HFF-Myc (cell line): ENCODE results near the gene ZBTB17.
A peak's percentile ranks its signal among the peaks of the same experiment; 100 is the strongest.

Experiments
- DNase-seq: peaks from one replicate; pipeline ENCODE4 v3.0.0-alpha.2; 2011; ENCODE audit warnings: low read depth; ENCODE audit errors: extremely low read depth
- H3K4me3 ChIP-seq: replicated peaks from 2 replicates; pipeline ENCODE4 v1.5.1; 2011; ENCODE audit warnings: low read depth, mild to moderate bottlenecking, control low read depth, low read length
- TF ChIP-seq, protein P1 (sequence below): IDR thresholded peaks from 2 replicates; pipeline ENCODE4 v1.5.1; 2012; ENCODE audit warnings: mild to moderate bottlenecking, low read depth, low read length, control low read depth; ENCODE audit errors: missing control alignments

The ZBTB17 gene

DNA sequence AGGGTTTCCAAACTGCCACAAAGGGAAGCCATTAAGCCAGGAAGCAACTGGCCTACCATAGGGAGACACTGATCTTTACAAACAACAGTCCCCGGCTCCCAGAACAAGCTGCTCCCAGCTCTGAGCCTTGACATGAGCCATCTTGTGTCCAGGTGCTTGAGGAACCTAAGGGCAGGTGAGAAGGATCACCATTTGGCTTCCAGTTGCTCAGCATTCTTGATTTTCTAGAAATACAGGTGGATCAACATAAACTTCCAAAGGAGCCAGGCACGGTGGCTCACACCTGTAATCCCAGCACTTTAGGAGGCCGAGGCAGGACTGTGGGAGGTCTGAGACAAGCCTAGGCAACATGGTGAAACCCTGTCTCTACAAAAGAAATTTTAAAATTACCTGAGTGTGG is 21.6 kb downstream of the ZBTB17 start:
- TF ChIP-seq, protein P1, sequence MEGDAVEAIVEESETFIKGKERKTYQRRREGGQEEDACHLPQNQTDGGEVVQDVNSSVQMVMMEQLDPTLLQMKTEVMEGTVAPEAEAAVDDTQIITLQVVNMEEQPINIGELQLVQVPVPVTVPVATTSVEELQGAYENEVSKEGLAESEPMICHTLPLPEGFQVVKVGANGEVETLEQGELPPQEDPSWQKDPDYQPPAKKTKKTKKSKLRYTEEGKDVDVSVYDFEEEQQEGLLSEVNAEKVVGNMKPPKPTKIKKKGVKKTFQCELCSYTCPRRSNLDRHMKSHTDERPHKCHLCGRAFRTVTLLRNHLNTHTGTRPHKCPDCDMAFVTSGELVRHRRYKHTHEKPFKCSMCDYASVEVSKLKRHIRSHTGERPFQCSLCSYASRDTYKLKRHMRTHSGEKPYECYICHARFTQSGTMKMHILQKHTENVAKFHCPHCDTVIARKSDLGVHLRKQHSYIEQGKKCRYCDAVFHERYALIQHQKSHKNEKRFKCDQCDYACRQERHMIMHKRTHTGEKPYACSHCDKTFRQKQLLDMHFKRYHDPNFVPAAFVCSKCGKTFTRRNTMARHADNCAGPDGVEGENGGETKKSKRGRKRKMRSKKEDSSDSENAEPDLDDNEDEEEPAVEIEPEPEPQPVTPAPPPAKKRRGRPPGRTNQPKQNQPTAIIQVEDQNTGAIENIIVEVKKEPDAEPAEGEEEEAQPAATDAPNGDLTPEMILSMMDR: no peak
- H3K4me3 ChIP-seq: no peak overlapping the region
- no peak for DNase-seq

DNA sequence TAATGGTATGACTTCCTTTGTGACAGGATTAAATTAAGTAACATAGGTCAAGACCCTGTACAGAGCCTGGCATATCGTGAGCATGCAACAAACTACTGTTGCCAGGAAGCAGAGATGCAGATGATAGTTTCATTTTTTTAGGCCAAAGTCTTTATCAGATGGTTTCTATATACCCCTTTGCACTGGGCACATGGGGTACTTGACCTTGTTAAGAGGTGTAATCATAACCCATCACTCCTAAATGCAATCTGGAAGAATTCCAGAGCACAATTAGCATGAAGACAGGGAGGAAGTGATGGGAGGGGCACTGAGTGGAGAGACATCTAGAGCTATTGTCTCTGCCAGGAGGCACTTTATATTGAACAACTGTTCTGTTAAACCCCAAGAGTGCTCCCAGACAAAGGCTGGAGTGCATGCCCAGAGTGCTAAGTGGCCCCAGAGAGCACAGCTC is 22.1 kb downstream of the ZBTB17 start:
- DNase-seq: no peak
- TF ChIP-seq, protein P1: no peak
- H3K4me3 ChIP-seq: no peak overlapping the region

DNA sequence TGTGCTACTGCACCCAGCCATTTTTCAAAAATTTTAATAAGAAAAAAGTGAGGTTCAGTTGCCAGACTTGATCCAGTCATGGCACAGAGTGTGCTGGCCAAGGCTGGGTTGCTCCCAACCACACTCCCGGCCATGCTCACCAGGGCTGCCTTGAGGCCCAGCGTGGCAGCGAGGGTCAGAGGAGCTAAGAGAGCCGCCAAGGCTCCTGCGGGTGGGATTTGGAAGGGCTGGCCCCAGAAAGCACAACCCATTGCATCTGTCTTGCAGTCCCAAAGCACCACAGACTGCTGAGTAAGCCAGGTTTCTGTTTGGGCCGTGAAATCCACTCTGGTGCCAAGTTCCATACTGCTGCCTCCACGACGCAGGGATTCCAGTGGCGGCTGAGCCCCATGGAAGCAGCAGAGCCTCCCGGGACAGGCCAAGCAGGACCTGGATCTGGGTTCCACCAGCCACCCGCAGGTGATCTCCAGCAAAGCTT is 22.6 kb downstream of the ZBTB17 start:
- no peak for DNase-seq
- no peak overlapping the region for H3K4me3 ChIP-seq
- TF ChIP-seq, protein P1: no peak

DNA sequence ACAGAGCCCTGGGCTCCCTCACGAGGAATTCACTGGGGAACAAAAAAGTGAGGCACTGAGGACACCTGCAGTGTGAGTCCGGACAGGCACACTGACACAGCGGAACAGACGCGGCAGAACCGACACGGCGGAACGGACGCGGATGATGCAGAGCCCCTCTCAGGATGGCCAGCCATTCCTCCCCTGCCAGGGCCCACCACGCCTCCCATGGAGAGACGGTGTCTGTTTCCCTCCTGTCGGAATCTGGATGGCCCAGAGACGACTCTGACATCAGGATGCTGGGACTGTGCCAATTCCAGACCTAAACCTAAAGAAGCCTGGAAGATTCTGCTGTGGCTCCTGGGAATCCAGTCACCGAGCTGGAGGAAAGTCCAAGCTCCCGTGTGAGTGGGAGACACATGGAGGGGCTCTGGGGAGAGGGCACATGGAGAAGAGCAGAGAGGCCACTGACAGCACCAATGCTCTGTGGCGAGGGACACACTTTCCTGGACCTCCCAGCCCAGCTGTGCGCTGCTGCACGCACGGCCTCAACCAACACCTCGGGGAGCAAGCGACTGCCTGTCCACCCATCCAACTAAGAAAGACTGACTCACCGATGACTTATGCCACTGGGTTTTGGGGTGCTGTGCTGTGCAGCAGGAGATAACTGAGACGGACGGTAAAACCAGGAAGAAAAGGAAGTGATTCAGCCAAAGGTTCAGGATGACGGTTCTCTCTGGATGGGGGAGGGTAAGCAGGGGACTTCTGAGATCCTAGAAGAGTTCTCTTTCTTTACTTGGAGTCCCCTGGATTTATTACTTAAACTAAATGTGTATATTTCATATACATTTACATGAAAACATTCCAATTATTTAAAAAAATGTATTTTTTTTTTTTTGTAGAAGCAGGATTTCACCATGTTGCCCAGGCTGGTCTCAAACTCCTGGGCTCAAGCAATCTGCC is 23.3 kb downstream of the ZBTB17 start:
- DNase-seq: peak; percentile 82
- H3K4me3 ChIP-seq: no peak overlapping the region
- TF ChIP-seq, protein P1: no peak

DNA sequence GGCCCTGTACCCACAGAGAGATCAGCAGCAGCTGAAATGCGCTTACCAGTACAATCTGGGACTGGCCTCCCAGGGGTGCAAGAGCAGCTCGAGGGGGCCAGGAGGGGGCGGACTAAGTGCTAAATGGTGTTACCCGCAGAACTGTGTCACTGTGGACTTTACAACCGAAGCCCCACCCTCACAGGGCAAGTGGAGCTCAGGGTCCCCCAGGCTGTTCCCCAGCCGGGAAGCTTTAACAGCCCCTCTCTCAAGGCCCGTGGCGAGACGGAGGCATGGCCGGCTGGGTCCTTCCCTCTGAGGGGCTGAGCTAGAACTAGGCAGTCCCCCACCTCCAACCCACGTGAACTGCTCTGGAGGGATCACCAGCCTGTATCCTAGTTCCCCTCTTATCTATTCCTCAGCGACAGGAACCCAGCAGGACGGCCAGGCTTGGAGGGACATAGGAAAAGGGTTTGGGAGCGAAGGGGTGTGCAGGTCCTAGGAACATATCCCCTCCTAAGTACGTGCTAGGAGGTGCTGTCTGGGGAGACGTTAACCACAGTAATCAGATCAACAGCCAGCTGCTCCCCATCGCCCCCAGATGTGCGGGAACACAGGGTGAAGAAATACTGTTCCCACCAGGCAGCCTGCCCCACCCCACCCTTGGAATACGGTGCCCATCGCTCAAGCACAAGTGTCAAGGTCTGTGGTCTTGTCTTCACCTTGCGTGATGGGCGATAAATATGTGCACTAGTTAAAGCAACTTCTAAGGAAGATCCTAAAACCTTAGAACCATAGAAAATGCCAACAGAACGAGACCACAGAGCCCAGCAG is 24.4 kb downstream of the ZBTB17 start:
- TF ChIP-seq, protein P1: no peak
- no peak for DNase-seq
- H3K4me3 ChIP-seq: no peak overlapping the region

DNA sequence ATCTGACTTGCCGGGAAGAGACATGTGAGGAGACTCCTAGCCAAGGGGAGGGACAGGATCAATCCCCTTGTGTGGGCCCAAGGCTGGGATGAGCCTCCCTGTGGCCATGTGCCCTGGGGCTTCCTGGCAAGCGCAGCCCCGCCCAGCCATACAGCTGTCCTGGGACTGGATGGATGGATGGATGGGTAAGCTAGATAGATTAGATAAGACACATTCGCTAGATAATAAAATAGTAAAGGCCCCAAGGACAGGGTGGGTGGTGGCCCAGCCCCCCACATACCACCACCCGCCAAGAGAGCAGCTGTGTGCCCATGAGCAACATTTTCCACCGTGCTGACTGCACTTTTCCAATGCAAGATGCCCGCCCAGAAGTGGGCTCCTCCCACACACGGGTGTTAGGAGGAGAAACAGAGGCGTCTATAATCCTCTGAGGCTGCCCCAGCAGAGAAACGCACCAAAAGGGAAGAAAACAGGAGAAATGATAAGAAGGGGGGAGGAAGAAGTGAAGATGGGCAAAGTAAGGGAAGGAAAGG is 25.1 kb downstream of the ZBTB17 start:
- no peak overlapping the region for H3K4me3 ChIP-seq
- DNase-seq: no peak

More for the DNA sequence above, 25.1 kb downstream of the ZBTB17 start:
- TF ChIP-seq, protein P1: no peak
